ENCODE data around the gene DHX9. TPM values are rescaled to one million over a fixed set of nuclear protein-coding genes. Genes with fewer than 3 reads are reported as not detected.

Gene DHX9
- polyA plus RNA-seq, 1 experiment: 191 TPM

- DNase-seq (ENCODE audit: low read depth, low spot score): no peak
- Histone ChIP-seq H3K9me3 (ENCODE audit: control insufficient read depth, insufficient read depth, low read length) (no peaks in the 10 kb centered on the region), H3K27me3 (ENCODE audit: control insufficient read depth, insufficient read depth, low read length) (no peaks in the 10 kb centered on the region), H3K27ac (ENCODE audit: low read depth, low read length) (no peak overlapping the region), H3K4me3 (ENCODE audit: low read depth, low read length) (no peak overlapping the region)
- ChIA-PET CTCF (interaction anchor here (0.7 kb wide), 1 partner anchor 184 kb away, joined by 3 read pairs; no protein-coding TSS in a partner anchor), POLR2A (no interaction called here)
- no peak for TF ChIP-seq CTCF (IDR thresholded peaks at IDR 0.05; ENCODE audit: low read depth, low read length)
These were observed 29.7 kb upstream of the DHX9 start for GRCh38 chr1:182809414-182809957.

GRCh38 chr1:182811975-182812722, 27.0 kb upstream of the DHX9 start:
- no peak overlapping the region for H3K27ac ChIP-seq (ENCODE audit: low read depth, low read length)
- no peak for DNase-seq (ENCODE audit: low read depth, low spot score)
- no peaks in the 10 kb centered on the region for H3K27me3 ChIP-seq (ENCODE audit: control insufficient read depth, insufficient read depth, low read length)
- ChIA-PET CTCF (interaction anchor here (1.2 kb wide), 1 partner anchor 29 kb away, joined by 4 read pairs; no protein-coding TSS in a partner anchor), POLR2A (no interaction called here)
- H3K9me3 ChIP-seq (ENCODE audit: control insufficient read depth, insufficient read depth, low read length): no peaks in the 10 kb centered on the region
- H3K4me3 ChIP-seq (ENCODE audit: low read depth, low read length): no peak overlapping the region
- no peak for TF ChIP-seq CTCF (IDR thresholded peaks at IDR 0.05; ENCODE audit: low read depth, low read length)

- ChIA-PET CTCF (no interaction called here), POLR2A (no interaction called here)
- no peak for TF ChIP-seq CTCF (IDR thresholded peaks at IDR 0.05; ENCODE audit: low read depth, low read length)
- Histone ChIP-seq H3K4me3 (ENCODE audit: low read depth, low read length) (no peak overlapping the region), H3K27ac (ENCODE audit: low read depth, low read length) (no peak overlapping the region), H3K9me3 (ENCODE audit: control insufficient read depth, insufficient read depth, low read length) (no peaks in the 10 kb centered on the region), H3K27me3 (ENCODE audit: control insufficient read depth, insufficient read depth, low read length) (peaks cover 3% of the 10 kb centered on the region)
- DNase-seq (ENCODE audit: low read depth, low spot score): no peak
These were observed 22.3 kb upstream of the DHX9 start for GRCh38 chr1:182816863-182817262.

GRCh38 chr1:182817802-182818201, 21.3 kb upstream of the DHX9 start:
- DNase-seq (ENCODE audit: low read depth, low spot score): no peak
- Histone ChIP-seq H3K4me3 (ENCODE audit: low read depth, low read length) (no peak overlapping the region), H3K9me3 (ENCODE audit: control insufficient read depth, insufficient read depth, low read length) (no peaks in the 10 kb centered on the region), H3K27me3 (ENCODE audit: control insufficient read depth, insufficient read depth, low read length) (peaks cover 9% of the 10 kb centered on the region), H3K27ac (ENCODE audit: low read depth, low read length) (no peak overlapping the region)
- TF ChIP-seq CTCF (IDR thresholded peaks at IDR 0.05; ENCODE audit: low read depth, low read length): no peak
- CTCF ChIA-PET: no interaction called here
- POLR2A ChIA-PET: no interaction called here

GRCh38 chr1:182823220-182823619, 15.9 kb upstream of the DHX9 start:
- Histone ChIP-seq H3K27ac (ENCODE audit: low read depth, low read length) (no peak overlapping the region), H3K9me3 (ENCODE audit: control insufficient read depth, insufficient read depth, low read length) (no peaks in the 10 kb centered on the region), H3K4me3 (ENCODE audit: low read depth, low read length) (no peak overlapping the region), H3K27me3 (ENCODE audit: control insufficient read depth, insufficient read depth, low read length) (peaks cover 12% of the 10 kb centered on the region)
- POLR2A ChIA-PET: no interaction called here
- CTCF ChIA-PET: interaction anchor here (0.5 to 1.6 kb wide), 2 partner anchors 222 to 867 kb away, joined by 3 read pairs; no protein-coding TSS in a partner anchor
- TF ChIP-seq CTCF (IDR thresholded peaks at IDR 0.05; ENCODE audit: low read depth, low read length): no peak
- DNase-seq (ENCODE audit: low read depth, low spot score): no peak
